Stimulated activated CD4-positive, alpha-beta T cell treated with anti-CD3 and anti-CD28 coated beads, Interleukin-12 subunit alpha, Interleukin-12 subunit beta, amount 100 ng/mL, for 48 hours (primary cell): ENCODE measurements around the gene KMT2E.
"Not testable (repeated sequence)": the region's sequence is repeated elsewhere in the genome, so short reads cannot be mapped to it uniquely, and the experiment has no call there.

Experiments used
- DNase-seq, 3 donors: peaks; one replicate each; pipeline ENCODE4 v3.0.0-alpha.2; 2020; ENCODE audit warnings: low read depth in 2 of 3, low spot score in 1 of 3

The KMT2E gene, protein sequence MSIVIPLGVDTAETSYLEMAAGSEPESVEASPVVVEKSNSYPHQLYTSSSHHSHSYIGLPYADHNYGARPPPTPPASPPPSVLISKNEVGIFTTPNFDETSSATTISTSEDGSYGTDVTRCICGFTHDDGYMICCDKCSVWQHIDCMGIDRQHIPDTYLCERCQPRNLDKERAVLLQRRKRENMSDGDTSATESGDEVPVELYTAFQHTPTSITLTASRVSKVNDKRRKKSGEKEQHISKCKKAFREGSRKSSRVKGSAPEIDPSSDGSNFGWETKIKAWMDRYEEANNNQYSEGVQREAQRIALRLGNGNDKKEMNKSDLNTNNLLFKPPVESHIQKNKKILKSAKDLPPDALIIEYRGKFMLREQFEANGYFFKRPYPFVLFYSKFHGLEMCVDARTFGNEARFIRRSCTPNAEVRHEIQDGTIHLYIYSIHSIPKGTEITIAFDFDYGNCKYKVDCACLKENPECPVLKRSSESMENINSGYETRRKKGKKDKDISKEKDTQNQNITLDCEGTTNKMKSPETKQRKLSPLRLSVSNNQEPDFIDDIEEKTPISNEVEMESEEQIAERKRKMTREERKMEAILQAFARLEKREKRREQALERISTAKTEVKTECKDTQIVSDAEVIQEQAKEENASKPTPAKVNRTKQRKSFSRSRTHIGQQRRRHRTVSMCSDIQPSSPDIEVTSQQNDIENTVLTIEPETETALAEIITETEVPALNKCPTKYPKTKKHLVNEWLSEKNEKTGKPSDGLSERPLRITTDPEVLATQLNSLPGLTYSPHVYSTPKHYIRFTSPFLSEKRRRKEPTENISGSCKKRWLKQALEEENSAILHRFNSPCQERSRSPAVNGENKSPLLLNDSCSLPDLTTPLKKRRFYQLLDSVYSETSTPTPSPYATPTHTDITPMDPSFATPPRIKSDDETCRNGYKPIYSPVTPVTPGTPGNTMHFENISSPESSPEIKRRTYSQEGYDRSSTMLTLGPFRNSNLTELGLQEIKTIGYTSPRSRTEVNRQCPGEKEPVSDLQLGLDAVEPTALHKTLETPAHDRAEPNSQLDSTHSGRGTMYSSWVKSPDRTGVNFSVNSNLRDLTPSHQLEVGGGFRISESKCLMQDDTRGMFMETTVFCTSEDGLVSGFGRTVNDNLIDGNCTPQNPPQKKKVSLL (N-terminal part only)

GRCh38 chr7:105013816-105014692 lies at the start of gene KMT2E:
Gene KMT2E (plus strand): TSS chr7:105014205. CDS start chr7:105040953, 26,748 bp downstream.
- DNase-seq = peak; percentile 85 to 91 (median 86)

DNA sequence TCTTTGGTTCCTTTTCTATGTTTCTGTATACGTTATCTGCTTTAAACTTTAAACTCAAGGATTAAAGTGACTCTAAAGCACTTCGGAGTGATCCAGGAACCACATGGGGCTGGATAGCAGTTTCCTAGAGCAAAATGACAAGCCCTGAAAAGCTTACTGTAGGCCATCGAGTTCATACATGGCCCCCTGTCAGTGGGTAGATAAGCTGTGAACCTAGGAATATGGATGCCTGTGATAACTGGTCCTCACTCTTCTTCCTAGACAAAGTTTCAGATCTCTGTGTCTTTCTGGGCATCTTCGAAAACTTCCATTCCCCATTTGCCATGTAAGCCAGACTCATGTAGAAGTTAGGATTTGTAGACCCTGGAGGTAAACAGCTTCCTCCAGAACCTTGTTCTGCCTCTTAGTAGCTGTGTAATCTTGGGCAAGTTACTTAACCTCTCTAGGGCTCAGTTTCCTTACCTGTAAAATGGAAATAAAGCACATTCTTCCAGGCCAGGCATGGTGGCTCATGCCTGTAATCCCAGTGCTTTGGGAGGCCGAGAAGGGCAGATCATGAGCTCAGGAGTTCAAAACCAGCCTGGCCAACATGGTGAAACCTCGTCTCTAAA lies 49.3 kb upstream of the KMT2E start:
- DNase-seq = no peak

DNA sequence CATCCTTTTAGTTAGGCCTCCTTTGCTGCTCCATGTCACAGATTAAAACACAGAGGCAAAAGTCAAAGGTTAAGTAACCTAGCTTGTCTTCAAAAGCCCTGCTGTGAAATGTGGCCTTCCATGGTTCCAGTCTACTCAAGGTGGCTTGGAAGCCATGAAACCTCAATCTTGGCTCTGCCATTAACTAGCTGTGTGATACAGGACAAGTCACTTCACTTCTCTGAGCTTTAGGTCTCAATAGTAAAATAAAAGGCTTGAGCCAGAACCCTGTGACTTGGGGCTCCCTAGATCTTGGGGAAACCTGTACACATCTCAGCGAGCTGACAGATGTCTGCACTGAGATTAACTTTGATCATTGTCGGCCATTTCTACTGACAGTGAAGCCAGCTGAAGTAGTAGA lies 48.0 kb upstream of the KMT2E start:
- DNase-seq = no peak

DNA sequence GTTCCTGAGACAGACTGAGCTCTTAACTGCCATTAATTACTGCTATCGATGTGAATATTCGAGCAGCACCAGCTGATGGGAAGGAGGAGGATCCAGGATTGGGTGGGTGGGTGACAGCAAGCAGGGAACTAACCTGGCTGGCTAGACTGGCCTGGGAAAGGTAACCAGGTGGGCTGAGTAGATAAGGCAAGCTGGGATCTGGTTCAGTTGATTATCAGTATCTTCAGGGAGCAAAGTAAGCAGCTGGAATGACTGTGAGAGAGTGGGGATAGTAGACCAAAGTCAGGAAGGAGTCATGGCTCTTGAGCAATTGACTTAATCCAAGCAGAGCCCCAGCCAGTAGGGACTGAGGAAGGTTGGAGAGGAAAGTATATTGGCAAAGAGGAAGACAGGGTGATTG lies 46.9 kb upstream of the KMT2E start:
- no peak for DNase-seq

DNA sequence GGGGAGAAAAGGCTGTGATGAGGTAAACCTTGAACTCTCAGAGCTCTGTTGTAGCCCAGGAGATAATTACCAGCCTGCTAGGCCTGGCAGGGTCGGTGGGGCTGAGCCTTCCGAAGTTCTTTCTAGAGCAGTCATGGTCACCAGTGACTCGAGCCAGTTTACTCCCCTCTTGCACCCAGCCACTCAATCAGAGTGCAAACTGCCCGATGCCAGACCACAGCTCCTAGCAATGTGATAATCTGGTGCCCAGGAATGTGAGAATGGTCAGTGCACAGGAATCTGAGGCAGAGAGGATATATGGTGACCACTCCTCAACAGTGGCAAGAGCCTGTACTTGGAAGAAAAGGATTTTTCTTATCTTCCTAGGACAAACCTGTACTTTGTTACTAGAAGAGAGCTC lies 46.4 kb upstream of the KMT2E start:
- no peak for DNase-seq

DNA sequence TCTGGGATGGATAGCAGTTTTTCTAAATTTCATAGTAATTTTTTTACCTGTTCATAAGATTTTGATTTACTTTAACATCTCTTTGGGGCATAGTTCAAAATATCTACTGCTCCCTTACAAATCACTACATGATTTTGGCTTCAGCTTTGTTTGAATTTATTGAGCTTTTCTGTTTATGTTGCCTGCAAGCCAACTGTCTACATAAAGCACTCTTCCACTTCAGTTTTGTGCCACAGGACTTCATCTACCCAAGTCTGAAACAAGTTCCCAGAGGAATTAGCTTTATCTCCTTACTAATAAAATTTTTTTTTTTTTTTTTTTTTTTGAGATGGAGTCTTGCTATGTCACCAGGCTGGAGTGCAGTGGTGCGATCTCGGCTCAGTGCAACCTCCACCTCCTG lies 45.4 kb upstream of the KMT2E start:
- DNase-seq = no peak

- DNase-seq = no peak
Measured at GRCh38 chr7:104969183-104969582, 44.8 kb upstream of the KMT2E start.

DNA sequence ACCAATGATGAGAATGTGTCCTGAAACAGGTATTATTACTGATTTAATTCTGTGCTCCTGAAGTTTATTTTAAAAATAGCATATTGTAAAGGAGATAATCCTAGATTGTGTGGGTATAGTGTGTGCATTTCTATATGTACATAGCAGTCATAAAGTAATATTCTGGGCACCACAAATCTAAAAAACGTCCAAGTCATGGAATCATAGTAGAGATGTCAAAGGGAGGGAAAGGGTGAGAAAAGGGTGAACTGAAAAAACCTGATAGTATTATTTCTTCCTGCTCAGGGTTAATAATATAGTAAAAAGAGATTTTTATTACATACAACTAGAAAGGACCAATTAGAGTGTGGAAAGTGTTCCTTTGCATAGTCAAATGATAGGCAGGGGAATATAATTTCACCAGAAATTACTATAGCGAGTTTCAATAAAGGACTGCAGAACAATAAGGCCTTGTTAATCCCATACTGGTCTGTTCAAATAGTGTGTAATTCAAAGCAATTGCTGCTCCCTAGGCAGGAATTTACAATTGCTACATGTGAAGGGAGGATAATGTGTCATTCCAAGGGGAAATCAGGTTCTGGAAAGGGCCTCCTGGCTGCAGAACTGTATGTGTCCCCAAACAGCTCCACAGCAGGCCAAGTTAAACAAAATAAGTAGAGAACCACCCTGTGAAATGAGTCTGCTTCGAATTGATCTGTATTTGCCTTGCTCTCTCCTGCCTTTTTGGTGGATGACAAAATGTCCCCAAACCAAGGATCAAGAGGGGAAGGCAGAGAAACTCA lies 42.5 kb upstream of the KMT2E start:
- DNase-seq = no peak

DNA sequence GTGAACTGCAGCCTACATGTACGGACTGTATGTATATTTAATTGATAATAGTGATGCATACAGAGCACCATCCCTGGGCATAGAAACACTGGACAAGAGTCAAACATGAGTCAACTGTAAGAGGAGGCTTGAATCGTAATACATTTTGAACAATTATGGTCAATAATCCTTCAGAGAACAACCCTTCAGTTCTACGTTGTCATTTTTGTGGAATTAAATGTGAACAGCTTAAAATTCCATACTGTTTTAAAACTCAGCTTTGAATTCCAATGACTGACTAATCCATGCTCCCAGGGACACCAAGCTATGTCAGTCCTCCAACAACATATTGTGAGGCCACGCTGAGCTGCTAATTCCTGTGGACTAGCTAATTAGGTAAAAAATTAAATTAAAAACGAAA lies 41.5 kb upstream of the KMT2E start:
- DNase-seq = no peak

- DNase-seq = no peak
Measured at GRCh38 chr7:104973227-104973626, 40.8 kb upstream of the KMT2E start.

DNA sequence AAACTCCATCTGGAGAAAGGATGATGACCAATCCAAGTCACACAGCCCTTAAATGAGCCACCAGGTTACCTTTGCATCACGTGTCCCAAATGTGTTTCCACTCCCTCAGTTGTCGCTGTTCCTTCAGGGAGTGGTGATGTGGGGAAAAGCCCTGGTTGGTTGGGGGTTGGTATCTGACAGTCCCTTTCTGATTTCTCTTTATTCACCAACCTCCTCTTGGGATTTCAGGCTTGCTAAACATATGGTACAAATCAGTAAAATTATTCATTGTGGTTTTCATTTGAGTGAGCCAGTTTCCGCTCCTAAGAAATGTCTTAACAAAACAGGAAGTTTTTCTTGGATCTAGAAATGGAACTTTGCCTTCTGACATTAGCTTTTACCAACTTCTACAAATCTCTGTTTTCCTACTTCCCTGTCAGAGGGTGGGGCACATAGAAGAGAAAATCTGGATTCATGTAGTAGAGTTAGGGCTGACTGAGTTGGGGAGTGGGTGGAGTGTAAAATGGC lies 40.0 kb upstream of the KMT2E start:
- DNase-seq = no peak

- not testable (repeated sequence) for DNase-seq
Measured at GRCh38 chr7:104975553-104975952, 38.5 kb upstream of the KMT2E start.

DNA sequence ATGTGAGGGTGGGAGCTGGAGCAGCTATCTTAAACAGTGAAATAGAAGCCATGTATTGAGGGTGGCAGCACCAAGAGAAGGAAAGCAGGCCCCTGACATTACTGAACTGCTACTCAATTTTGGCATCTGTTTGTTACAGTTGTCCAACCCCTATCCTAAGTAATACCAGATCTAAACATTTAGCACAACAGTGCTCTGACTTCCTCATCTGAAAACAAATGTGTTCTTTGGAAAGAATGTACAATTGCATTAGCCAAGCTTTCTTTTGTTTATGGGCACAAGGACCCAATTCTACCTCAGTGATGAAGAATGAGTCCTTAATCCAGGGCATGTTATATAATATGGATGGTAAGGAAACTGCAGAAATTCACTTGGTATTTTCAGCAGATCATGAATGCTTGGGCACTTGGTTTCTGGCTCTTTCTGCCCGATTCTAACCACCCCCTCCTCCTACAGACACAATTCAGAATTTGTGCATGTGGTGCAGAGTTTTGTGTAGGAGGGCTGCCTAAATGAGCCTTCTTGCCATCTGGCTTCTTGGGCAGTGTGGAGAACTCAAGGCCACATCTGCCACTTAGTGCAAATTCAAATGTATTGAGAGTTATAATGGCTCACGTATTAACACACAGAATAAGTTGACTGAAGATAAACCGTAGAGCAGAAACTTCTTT lies 36.9 kb upstream of the KMT2E start:
- no peak for DNase-seq

GRCh38 chr7:104978460-104978859 lies 35.5 kb upstream of the KMT2E start:
- DNase-seq = no peak

- no peak for DNase-seq
Measured at GRCh38 chr7:104979167-104979841, 34.7 kb upstream of the KMT2E start.

DNA sequence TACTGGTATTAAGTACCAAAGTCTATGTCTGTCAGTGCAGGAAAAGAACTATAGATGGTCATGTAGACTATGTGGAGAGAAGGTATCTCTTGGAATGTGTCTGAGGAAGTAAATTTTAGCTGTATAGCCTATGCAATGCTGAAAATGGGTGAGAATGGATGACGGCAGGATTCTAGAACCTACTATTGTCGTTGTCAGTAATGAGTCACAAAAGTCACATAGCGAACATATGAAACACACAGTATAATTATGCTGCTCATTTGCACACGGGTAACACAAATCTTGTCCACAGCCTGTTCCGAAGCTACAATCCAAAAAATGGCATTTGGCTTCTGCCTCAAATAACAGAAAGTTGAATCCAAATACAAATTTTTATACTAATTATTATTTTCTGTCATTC lies 33.6 kb upstream of the KMT2E start:
- DNase-seq = no peak

DNA sequence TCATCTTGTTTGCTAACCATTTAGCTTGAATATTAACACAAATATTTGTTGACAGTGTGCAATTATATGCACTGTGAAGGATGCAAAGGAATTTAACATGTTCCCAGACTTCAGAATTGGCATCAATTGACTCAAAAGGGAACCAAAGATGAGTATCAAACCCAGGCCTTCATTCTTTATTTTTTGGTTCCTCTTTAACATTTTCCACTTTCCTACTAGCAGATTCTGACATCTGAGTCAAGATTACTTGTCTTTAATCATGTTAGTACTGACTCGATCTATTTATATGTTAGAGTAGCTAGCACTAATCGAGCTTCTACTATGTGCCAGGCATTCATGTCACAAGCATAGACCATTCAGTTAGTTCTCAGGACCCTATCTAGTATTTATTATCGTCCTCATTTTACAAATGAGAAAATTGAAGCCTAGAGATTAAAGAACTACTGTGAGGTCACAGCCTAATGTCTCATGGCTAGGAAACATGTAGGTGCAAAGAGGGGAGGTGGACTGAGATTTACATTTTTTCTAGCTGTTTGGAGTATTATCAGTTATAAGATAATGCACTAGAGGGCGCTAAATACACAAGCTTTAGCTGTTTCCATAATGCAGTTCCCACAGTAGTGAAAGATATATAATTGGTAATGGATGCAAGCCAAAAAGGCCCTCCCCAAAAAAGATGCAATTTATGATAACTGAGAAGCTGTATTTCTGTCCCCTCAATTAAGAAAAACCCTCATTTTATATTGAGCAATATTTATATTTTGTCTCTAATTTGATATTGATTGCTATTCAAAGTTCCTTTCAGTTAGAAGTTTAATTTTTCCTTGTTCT lies 32.9 kb upstream of the KMT2E start:
- no peak for DNase-seq
